ENCODE results near the gene DENND2A.

DENND2A gene

GRCh38 chr7:140485500-140486265 lies 154.9 kb downstream of the DENND2A start:
- TF ChIP-seq CTCF (IDR thresholded peaks at IDR 0.05; ENCODE audit: insufficient read depth, low read length, missing control alignments), result no peak
- no peak for DNase-seq (ENCODE audit: low read depth, low spot score)
- ChIA-PET POLR2A (no interaction called here), CTCF (interaction anchor here (1.1 to 2.2 kb wide), 2 partner anchors 10 to 34 kb away, joined by 3 to 10 read pairs; no protein-coding TSS in a partner anchor)
- no peak overlapping the region for H3K4me3 ChIP-seq (ENCODE audit: low read depth, low read length)

- DNase-seq (ENCODE audit: low read depth, low spot score), result no peak
- TF ChIP-seq CTCF (IDR thresholded peaks at IDR 0.05; ENCODE audit: insufficient read depth, low read length, missing control alignments), result no peak
- CTCF ChIA-PET, result interaction anchor here (1.1 to 2.2 kb wide), 2 partner anchors 9 to 34 kb away, joined by 3 to 10 read pairs; no protein-coding TSS in a partner anchor
- POLR2A ChIA-PET, result no interaction called here
- no peak overlapping the region for H3K4me3 ChIP-seq (ENCODE audit: low read depth, low read length)
Observed at GRCh38 chr7:140484951-140485499, 155.6 kb downstream of the DENND2A start.

- CTCF ChIA-PET, result no interaction called here
- POLR2A ChIA-PET, result no interaction called here
- H3K4me3 ChIP-seq (ENCODE audit: low read depth, low read length), result no peak overlapping the region
- TF ChIP-seq CTCF (IDR thresholded peaks at IDR 0.05; ENCODE audit: insufficient read depth, low read length, missing control alignments), result no peak
- no peak for DNase-seq (ENCODE audit: low read depth, low spot score)
Observed at GRCh38 chr7:140484479-140484878, 156.1 kb downstream of the DENND2A start.

GRCh38 chr7:140479739-140480084 lies 160.9 kb downstream of the DENND2A start:
- H3K4me3 ChIP-seq (ENCODE audit: low read depth, low read length), result peak overlapping the region; percentile 81
- POLR2A ChIA-PET, result interaction anchor here (0.6 kb wide), 1 partner anchor 13 kb away, joined by 3 read pairs; no protein-coding TSS in a partner anchor
- TF ChIP-seq CTCF (IDR thresholded peaks at IDR 0.05; ENCODE audit: insufficient read depth, low read length, missing control alignments), result no peak
- no peak for DNase-seq (ENCODE audit: low read depth, low spot score)
- CTCF ChIA-PET, result interaction anchor here (0.8 to 1.1 kb wide), 4 partner anchors 8 to 38 kb away, joined by 3 to 6 read pairs (median 4); no protein-coding TSS in a partner anchor

- ChIA-PET POLR2A (interaction anchor here (0.6 to 1.2 kb wide), 2 partner anchors 13 to 81 kb away, joined by 3 read pairs; partner anchors contain the start of gene SLC37A3), CTCF (interaction anchor here (0.8 to 5.0 kb wide), 6 partner anchors 9 to 174 kb away, joined by 3 to 37 read pairs (median 5); no protein-coding TSS in a partner anchor)
- peak within 1 kb of the TSS; percentile 81 for H3K4me3 ChIP-seq (ENCODE audit: low read depth, low read length)
- no peak for TF ChIP-seq CTCF (IDR thresholded peaks at IDR 0.05; ENCODE audit: insufficient read depth, low read length, missing control alignments)
- DNase-seq (ENCODE audit: low read depth, low spot score), result peak; percentile 47
Observed at GRCh38 chr7:140479062-140479738, 161.4 kb downstream of the DENND2A start, which contains the start of gene MKRN1. Gene MKRN1 (minus strand): TSS chr7:140479505. CDS start chr7:140479344, 161 bp downstream.

Data from AG04449 (cell line).